ENCODE measurements around the gene SLC5A9.

DNA sequence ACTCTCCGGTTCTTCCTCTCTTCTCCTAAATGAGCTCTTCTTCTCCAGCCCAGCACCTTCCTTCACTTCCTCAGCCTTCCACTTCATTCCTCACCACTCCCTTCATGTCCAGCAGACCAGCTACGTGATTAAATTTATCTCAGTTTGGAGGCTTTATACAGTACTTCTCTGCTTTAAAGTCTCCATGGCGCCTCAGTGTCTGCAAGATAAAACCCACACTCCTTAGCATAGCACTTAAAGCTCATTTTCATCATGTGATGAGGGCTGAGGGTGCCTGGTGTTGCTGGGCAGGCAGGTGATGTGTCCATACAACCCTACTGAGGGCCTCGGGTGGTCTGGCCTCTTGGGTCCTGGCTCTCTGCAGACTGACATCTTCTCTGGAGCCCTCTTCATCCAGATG is 7.7 kb downstream of the SLC5A9 start:
- TF ChIP-seq, protein P1, sequence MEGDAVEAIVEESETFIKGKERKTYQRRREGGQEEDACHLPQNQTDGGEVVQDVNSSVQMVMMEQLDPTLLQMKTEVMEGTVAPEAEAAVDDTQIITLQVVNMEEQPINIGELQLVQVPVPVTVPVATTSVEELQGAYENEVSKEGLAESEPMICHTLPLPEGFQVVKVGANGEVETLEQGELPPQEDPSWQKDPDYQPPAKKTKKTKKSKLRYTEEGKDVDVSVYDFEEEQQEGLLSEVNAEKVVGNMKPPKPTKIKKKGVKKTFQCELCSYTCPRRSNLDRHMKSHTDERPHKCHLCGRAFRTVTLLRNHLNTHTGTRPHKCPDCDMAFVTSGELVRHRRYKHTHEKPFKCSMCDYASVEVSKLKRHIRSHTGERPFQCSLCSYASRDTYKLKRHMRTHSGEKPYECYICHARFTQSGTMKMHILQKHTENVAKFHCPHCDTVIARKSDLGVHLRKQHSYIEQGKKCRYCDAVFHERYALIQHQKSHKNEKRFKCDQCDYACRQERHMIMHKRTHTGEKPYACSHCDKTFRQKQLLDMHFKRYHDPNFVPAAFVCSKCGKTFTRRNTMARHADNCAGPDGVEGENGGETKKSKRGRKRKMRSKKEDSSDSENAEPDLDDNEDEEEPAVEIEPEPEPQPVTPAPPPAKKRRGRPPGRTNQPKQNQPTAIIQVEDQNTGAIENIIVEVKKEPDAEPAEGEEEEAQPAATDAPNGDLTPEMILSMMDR (IDR thresholded peaks at IDR 0.05), result no peak
- TF ChIP-seq POLR2A (IDR thresholded peaks at IDR 0.05), result no peak

Measured in testis (tissue), 2 donors.